ENCODE measurements around the gene NRARP.

NRARP gene

DNA sequence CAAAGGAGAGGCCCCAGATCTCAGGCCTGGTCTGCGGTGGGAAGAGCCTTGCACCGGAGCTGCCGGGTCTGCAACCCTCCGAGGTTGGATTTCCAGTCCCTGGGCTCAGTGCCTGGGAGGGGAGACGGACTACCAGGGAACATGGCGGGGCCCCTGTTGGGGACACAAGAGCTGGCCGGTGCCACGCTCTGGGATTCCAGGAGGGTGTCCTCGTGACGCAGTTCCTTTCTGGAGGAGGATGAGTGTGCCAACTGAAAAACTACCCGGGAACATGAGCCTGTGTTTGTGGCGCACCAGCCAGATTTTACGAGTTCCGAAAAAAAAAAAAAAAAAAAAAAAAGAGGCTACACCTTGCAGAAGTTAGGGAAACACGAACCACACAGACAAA is 9.0 kb downstream of the NRARP start:
- Histone ChIP-seq H3K4me1 (ENCODE audit: control insufficient read depth in 2 of 2, insufficient read depth in 2 of 2, low read length in 2 of 2) (peaks cover 22 to 37% of the 10 kb centered on the region in 2 donors), H3K9ac (ENCODE audit: low read depth in 1 of 2, low read length in 2 of 2) (peak overlapping the region in 1 of 2 donors; percentile 49), H3K27me3 (ENCODE audit: control insufficient read depth in 2 of 2, insufficient read depth in 2 of 2, low read length in 2 of 2) (peaks cover 0 to 6% of the 10 kb centered on the region in 2 donors), H3K27ac (ENCODE audit: low read depth in 2 of 2, low read length in 2 of 2) (peak overlapping the region; percentile 94 to 95), H3K4me3 (ENCODE audit: low read length in 2 of 2) (no peak overlapping the region), H3K36me3 (ENCODE audit: control insufficient read depth in 2 of 2, insufficient read depth in 2 of 2, low read length in 2 of 2) (no peaks in the 10 kb centered on the region), H3K9me3 (ENCODE audit: control insufficient read depth in 2 of 2, low read length in 2 of 2) (no peaks in the 10 kb centered on the region)

DNA sequence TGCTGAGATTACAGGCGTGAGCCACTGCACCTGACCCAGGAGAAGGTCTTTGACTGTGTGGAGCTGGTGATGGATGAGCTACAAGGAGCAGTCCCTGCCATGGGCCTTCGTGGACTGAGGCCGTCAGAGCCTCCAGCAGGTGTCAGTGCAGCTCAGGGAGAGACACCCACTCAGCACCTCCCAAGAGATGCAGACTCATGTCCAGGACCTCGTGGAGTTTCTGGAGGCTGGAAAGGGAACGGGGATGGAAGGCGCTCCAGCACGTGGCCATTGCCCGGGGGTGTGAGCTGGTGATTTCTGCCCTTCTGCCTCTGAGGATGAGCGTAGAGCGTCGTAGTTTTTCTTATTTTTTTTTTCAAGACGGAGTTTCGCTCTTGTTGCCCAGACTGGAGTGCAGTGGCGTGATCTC is 15.1 kb downstream of the NRARP start:
- H3K9ac ChIP-seq (ENCODE audit: low read depth in 1 of 2, low read length in 2 of 2) = no peak overlapping the region
- no peaks in the 10 kb centered on the region for H3K27me3 ChIP-seq (ENCODE audit: control insufficient read depth in 2 of 2, insufficient read depth in 2 of 2, low read length in 2 of 2)
- H3K9me3 ChIP-seq (ENCODE audit: control insufficient read depth in 2 of 2, low read length in 2 of 2) = no peaks in the 10 kb centered on the region
- no peaks in the 10 kb centered on the region for H3K4me1 ChIP-seq (ENCODE audit: control insufficient read depth in 2 of 2, insufficient read depth in 2 of 2, low read length in 2 of 2)
- no peak overlapping the region for H3K4me3 ChIP-seq (ENCODE audit: low read length in 2 of 2)
- no peak overlapping the region for H3K27ac ChIP-seq (ENCODE audit: low read depth in 2 of 2, low read length in 2 of 2)
- peaks cover 3 to 6% of the 10 kb centered on the region in 2 donors for H3K36me3 ChIP-seq (ENCODE audit: control insufficient read depth in 2 of 2, insufficient read depth in 2 of 2, low read length in 2 of 2)

DNA sequence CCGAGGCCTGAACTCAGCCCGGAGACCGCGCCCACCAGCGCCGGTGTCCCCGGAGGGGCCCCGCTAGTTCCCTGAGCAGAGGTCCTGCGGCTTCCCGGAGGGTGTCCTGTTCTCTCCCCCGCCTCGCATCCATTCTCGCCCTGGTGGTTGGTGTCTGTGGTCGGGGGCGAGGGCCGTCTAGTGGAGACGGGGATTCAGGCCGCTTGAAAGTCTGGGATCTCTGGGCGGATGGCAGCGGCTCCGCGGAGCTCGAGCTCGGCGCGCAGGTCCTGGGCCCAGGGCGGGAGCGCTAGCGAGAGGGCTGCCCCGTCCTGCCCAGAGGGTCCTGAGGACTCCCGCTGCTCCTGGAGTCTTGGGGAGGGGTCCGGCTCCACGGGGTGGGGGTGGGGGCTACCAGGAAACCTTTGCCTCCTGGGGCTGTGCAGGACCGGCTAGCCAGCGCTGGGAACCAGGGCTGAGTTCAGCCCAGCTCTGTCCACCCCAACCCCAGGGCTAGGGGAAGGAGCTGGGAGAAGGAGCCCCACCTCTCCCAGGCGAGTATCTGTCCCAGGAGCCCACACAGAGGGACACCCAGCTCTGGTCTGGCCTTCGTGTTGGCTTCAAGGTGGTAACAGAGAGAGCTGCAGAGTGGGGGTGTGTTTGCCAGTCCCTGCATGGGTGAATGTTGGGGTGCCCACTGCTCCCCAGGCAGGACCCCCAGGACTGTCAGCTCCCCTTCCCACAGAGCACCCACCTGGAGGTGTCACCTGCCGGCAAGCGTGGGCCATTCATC is 20.5 kb downstream of the NRARP start:
- Histone ChIP-seq H3K9me3 (ENCODE audit: control insufficient read depth in 2 of 2, low read length in 2 of 2) (no peaks in the 10 kb centered on the region), H3K9ac (ENCODE audit: low read depth in 1 of 2, low read length in 2 of 2) (no peak overlapping the region), H3K4me1 (ENCODE audit: control insufficient read depth in 2 of 2, insufficient read depth in 2 of 2, low read length in 2 of 2) (peaks cover 13 to 15% of the 10 kb centered on the region in 2 donors), H3K4me3 (ENCODE audit: low read length in 2 of 2) (no peak overlapping the region), H3K27me3 (ENCODE audit: control insufficient read depth in 2 of 2, insufficient read depth in 2 of 2, low read length in 2 of 2) (no peaks in the 10 kb centered on the region), H3K27ac (ENCODE audit: low read depth in 2 of 2, low read length in 2 of 2) (no peak overlapping the region), H3K36me3 (ENCODE audit: control insufficient read depth in 2 of 2, insufficient read depth in 2 of 2, low read length in 2 of 2) (peaks cover 16 to 17% of the 10 kb centered on the region in 2 donors)

DNA sequence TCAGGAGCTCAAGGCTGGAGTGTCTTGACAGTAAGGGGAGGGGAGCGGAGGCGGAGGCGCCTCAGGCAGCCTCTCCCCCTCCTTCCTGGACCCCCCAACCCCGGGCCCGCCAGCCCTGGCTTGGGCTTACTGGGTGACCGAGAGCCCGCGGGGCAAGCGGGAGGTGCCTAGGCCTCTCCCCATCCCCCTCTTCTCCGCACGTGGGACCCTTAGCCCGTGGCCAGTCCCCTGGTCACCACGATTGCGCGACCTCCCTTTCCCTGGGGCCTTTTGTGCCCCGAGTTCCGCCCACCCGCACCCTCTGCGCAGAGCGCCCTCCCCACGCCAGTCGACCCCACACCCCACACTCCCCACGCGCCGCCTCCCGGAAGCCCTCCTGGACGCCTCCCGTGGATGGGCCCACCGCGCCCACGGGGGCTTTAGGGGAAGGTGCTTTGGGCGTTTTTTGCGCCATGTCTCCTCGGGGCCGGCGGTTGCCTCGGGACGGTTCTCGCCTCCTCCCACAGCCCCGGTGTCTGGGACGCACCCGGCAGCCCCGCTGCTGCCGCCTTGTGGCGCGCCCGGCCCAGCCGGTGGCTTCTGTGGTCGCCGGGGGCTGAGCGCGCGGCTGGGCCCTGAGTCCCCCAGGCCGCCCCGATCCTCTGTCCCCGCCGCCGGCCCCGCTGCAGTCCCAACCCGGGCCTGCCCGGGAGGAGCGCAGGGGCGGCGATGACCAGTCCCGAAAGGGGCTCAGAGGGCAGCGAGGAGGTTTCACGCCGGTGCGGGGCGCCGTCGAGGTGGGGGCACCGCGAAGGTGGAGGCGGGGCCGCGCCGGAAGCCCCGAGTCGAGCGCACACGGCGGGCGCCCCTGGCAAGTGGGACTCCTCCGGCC is 21.4 kb downstream of the NRARP start:
- Histone ChIP-seq H3K4me3 (ENCODE audit: low read length in 2 of 2) (no peak overlapping the region), H3K27me3 (ENCODE audit: control insufficient read depth in 2 of 2, insufficient read depth in 2 of 2, low read length in 2 of 2) (no peaks in the 10 kb centered on the region), H3K9me3 (ENCODE audit: control insufficient read depth in 2 of 2, low read length in 2 of 2) (no peaks in the 10 kb centered on the region)

DNA sequence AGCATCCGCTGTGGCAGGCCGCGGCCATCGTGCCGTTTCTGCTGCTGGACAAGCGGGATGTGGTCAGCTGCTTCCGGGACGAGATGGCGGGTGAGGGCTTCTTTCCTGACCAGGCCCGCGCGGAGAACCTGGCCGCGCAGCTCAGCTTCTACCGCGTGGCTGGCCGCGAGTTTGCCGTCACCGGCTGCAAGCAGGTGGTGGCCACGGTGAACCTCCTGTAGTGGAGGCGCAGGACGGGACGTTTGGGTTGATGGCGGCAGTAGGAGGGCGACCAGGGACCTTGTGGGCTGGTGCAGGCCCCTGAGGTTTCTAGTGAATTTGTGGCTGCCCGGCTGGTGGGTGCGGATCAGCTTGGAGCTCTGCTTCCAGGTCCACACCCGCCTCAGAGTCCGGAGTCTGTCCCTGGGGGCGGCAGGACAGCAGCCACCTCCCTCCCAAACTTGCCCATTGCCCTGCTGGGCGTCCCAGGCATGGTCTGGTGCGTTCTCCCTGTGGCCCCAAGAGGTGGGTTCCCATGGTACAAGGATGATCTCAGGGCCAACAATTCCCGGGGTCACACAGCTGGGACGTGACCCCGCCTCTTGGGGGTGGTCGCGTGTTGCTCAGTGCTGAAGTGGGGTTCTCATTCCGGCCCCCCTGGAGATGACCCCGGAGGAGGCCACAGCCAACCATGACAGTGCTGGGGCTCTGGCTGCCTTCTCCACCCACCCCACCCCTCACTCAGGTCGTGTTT is 22.2 kb downstream of the NRARP start:
- H3K36me3 ChIP-seq (ENCODE audit: control insufficient read depth in 2 of 2, insufficient read depth in 2 of 2, low read length in 2 of 2) = peaks cover 16 to 17% of the 10 kb centered on the region in 2 donors
- H3K4me1 ChIP-seq (ENCODE audit: control insufficient read depth in 2 of 2, insufficient read depth in 2 of 2, low read length in 2 of 2) = peaks cover 21 to 24% of the 10 kb centered on the region in 2 donors
- H3K27me3 ChIP-seq (ENCODE audit: control insufficient read depth in 2 of 2, insufficient read depth in 2 of 2, low read length in 2 of 2) = no peaks in the 10 kb centered on the region
- no peak overlapping the region for H3K9ac ChIP-seq (ENCODE audit: low read depth in 1 of 2, low read length in 2 of 2)
- no peaks in the 10 kb centered on the region for H3K9me3 ChIP-seq (ENCODE audit: control insufficient read depth in 2 of 2, low read length in 2 of 2)
- no peak overlapping the region for H3K4me3 ChIP-seq (ENCODE audit: low read length in 2 of 2)
- no peak overlapping the region for H3K27ac ChIP-seq (ENCODE audit: low read depth in 2 of 2, low read length in 2 of 2)

More for the DNA sequence above, 21.4 kb downstream of the NRARP start:
- Histone ChIP-seq H3K36me3 (ENCODE audit: control insufficient read depth in 2 of 2, insufficient read depth in 2 of 2, low read length in 2 of 2) (peaks cover 16 to 17% of the 10 kb centered on the region in 2 donors), H3K9ac (ENCODE audit: low read depth in 1 of 2, low read length in 2 of 2) (no peak overlapping the region), H3K27ac (ENCODE audit: low read depth in 2 of 2, low read length in 2 of 2) (no peak overlapping the region), H3K4me1 (ENCODE audit: control insufficient read depth in 2 of 2, insufficient read depth in 2 of 2, low read length in 2 of 2) (peaks cover 18 to 21% of the 10 kb centered on the region in 2 donors)

DNA sequence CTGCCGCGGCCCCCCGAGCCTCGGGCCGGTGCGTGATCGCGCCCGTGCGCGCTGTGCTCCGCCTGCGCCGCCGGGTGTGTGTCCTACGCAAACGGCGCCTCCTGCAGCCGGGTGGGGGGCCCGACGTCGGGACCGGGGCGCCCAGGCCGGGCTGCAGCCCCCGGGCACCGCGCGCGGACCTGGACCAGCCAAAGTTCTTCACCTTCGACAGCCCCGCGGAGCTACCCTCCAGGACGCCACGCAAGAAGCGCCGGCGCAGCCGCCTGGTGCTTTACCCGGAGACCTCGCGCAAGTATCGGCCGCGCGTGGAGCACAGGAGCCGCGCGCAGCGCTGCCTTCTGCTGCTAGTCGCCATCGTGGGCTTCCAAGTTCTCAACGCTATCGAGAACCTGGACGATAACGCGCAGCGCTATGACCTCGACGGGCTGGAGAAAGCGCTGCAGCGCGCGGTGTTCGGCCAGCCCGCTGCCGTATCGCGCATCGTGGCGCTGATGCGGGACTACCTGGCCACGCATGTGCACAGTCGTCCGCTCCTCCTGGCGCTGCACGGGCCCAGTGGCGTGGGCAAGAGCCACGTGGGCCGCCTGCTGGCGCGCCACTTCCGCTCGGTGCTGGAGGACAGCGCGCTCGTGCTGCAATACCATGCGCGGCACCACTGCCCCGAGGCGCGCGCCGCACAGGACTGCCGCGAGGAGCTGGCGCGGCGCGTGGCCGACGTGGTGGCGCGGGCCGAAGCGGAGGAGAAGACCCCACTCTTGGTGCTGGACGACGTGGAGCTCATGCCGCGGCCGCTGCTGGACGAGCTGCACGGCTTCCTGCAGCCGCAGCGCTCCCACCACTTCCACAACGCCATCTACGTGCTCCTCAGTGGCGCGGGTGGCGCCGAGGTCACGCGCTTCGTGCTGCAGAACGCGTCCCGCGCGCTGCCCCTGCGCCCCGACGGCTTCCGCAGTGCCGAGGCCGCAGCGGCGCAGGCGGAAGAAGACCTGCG is 23.1 kb downstream of the NRARP start:
- Histone ChIP-seq H3K27me3 (ENCODE audit: control insufficient read depth in 2 of 2, insufficient read depth in 2 of 2, low read length in 2 of 2) (no peaks in the 10 kb centered on the region), H3K36me3 (ENCODE audit: control insufficient read depth in 2 of 2, insufficient read depth in 2 of 2, low read length in 2 of 2) (peaks cover 16 to 17% of the 10 kb centered on the region in 2 donors), H3K27ac (ENCODE audit: low read depth in 2 of 2, low read length in 2 of 2) (peak overlapping the region; percentile 91 to 96), H3K4me3 (ENCODE audit: low read length in 2 of 2) (peak overlapping the region; percentile 85), H3K4me1 (ENCODE audit: control insufficient read depth in 2 of 2, insufficient read depth in 2 of 2, low read length in 2 of 2) (peaks cover 21 to 31% of the 10 kb centered on the region in 2 donors), H3K9ac (ENCODE audit: low read depth in 1 of 2, low read length in 2 of 2) (peak overlapping the region in 1 of 2 donors; percentile 99), H3K9me3 (ENCODE audit: control insufficient read depth in 2 of 2, low read length in 2 of 2) (no peaks in the 10 kb centered on the region)

DNA sequence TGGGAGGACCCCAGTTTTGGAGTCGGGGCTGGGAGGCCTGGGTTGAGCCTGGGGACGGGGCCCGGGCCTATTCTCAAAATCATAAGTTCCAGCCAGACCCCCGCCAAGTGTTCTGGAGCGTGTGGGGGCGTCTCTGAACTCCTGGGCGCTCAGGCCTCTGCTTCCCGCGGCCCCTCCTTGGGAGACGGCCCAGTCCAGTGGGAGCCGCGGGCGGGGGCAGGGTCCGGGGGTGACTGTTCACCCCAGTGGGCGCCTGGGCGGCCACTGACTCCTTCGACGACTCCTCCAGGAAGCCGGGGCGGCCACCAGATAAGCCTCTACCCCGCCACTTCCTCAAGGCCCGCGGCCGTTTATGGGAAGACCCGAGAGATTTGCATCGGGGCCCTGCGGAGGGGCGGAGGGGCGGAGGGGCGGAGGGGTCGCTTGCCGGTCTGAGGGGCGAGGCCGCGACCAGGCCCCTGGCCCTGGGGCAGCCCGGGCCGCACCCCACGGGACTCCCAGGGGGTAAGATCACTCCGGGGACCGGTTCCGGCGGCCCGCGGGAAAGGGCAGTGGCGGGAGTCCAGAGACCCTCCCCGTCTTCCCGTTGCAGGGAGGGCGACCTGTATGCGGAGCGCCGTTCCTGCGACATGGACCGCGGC is 23.9 kb downstream of the NRARP start:
- Histone ChIP-seq H3K9me3 (ENCODE audit: control insufficient read depth in 2 of 2, low read length in 2 of 2) (no peaks in the 10 kb centered on the region), H3K4me1 (ENCODE audit: control insufficient read depth in 2 of 2, insufficient read depth in 2 of 2, low read length in 2 of 2) (peaks cover 21 to 35% of the 10 kb centered on the region in 2 donors), H3K27ac (ENCODE audit: low read depth in 2 of 2, low read length in 2 of 2) (peak overlapping the region; percentile 91 to 96), H3K9ac (ENCODE audit: low read depth in 1 of 2, low read length in 2 of 2) (peak overlapping the region; percentile 92 to 99), H3K4me3 (ENCODE audit: low read length in 2 of 2) (peak overlapping the region; percentile 85), H3K36me3 (ENCODE audit: control insufficient read depth in 2 of 2, insufficient read depth in 2 of 2, low read length in 2 of 2) (peaks cover 19 to 20% of the 10 kb centered on the region in 2 donors), H3K27me3 (ENCODE audit: control insufficient read depth in 2 of 2, insufficient read depth in 2 of 2, low read length in 2 of 2) (no peaks in the 10 kb centered on the region)

DNA sequence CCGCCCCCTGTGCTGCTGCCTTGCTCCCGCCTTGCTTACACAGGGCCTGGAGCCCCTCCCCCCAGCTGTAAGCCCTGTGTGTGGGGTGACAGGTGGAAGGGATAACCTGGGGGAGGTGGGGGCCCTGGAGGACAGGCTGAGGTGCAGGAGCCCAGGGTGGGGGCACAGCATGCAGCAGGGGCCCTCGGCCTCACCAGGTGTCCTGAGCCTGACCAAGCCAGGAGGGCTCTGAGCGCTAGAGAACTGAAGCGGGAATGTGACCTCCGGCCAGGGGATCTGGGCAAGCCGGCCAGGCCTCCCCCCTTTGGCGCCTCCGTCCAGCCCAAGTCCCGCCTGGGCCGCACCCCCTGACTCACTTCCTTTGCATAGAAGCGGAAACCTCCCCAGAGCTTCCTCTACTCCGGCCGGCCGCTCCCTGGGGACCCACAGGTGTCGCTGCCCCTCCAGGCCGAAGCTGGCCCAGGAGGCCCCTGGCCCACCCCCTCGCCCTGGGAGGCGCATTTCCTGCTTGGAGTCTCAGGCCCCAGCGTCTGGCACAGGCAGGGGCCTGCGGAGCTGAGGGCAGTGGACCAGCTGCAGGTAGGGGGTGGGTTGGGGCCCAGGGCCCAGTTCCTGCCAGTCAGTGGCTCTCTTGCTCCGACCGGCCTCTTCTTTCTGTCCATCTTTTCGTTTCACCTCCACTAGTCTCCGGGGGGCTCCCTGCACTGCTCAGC is 24.6 kb downstream of the NRARP start, which contains the start of gene TOR4A:
Gene TOR4A (plus strand): TSS at position 398 of the 713 bp plus-strand sequence. CDS start 964 bp downstream, outside the sequence.
- peaks cover 21 to 35% of the 10 kb centered on the region in 2 donors for H3K4me1 ChIP-seq (ENCODE audit: control insufficient read depth in 2 of 2, insufficient read depth in 2 of 2, low read length in 2 of 2)
- peak within 1 kb of the TSS; percentile 92 to 99 for H3K9ac ChIP-seq (ENCODE audit: low read depth in 1 of 2, low read length in 2 of 2)
- peak within 1 kb of the TSS; percentile 91 to 96 for H3K27ac ChIP-seq (ENCODE audit: low read depth in 2 of 2, low read length in 2 of 2)
- H3K4me3 ChIP-seq (ENCODE audit: low read length in 2 of 2) = peak within 1 kb of the TSS; percentile 85
- H3K9me3 ChIP-seq (ENCODE audit: control insufficient read depth in 2 of 2, low read length in 2 of 2) = no peaks in the 10 kb centered on the region
- peaks cover 17 to 18% of the 10 kb centered on the region in 2 donors for H3K36me3 ChIP-seq (ENCODE audit: control insufficient read depth in 2 of 2, insufficient read depth in 2 of 2, low read length in 2 of 2)
- H3K27me3 ChIP-seq (ENCODE audit: control insufficient read depth in 2 of 2, insufficient read depth in 2 of 2, low read length in 2 of 2) = no peaks in the 10 kb centered on the region
